Activated CD4-positive, alpha-beta T cell treated with anti-CD3 and anti-CD28 coated beads, Interleukin-2, amount 50 U/mL, for 48 hours (primary cell): ENCODE measurements around the gene CHST2.

Experiments used
- DNase-seq, 2 experiments: peaks; one replicate each; pipeline ENCODE4 v3.0.0-alpha.2; 2020

The CHST2 gene

GRCh38 chr3:143099210-143099609, 20.4 kb upstream of the CHST2 start:
- no peak for DNase-seq

- no peak for DNase-seq
These were observed 19.9 kb upstream of the CHST2 start for GRCh38 chr3:143099690-143100089.

- DNase-seq = no peak
These were observed 19.1 kb upstream of the CHST2 start for GRCh38 chr3:143100451-143100850.

GRCh38 chr3:143101792-143102381, 17.7 kb upstream of the CHST2 start:
- DNase-seq = no peak

GRCh38 chr3:143103652-143104051, 15.9 kb upstream of the CHST2 start:
- no peak for DNase-seq

GRCh38 chr3:143105170-143105569, 14.4 kb upstream of the CHST2 start:
- no peak for DNase-seq

GRCh38 chr3:143109861-143110260, 9.7 kb upstream of the CHST2 start:
- no peak for DNase-seq

- DNase-seq = no peak
These were observed 9.2 kb upstream of the CHST2 start for GRCh38 chr3:143110371-143110770.

GRCh38 chr3:143118630-143119008, 952 bp upstream of the CHST2 start:
- no peak for DNase-seq

GRCh38 chr3:143119974-143120715, 574 bp downstream of the CHST2 start:
- DNase-seq = peak; percentile 53 to 55

GRCh38 chr3:143120716-143121240, 1.2 kb downstream of the CHST2 start:
- peak; percentile 37 to 46 for DNase-seq

- DNase-seq = peak; percentile 73 to 79
These were observed 1.9 kb downstream of the CHST2 start for GRCh38 chr3:143121241-143122088.

GRCh38 chr3:143122089-143122430, 2.5 kb downstream of the CHST2 start:
- DNase-seq = no peak

GRCh38 chr3:143122608-143123352, 3.2 kb downstream of the CHST2 start:
- DNase-seq = no peak

- DNase-seq = peak in 1 of 2 experiments; percentile 7
These were observed 3.9 kb downstream of the CHST2 start for GRCh38 chr3:143123353-143123984.

GRCh38 chr3:143124601-143125520, 5.3 kb downstream of the CHST2 start:
- DNase-seq = no peak

GRCh38 chr3:143127801-143128200, 8.2 kb downstream of the CHST2 start:
- DNase-seq = no peak

- no peak for DNase-seq
These were observed 8.8 kb downstream of the CHST2 start for GRCh38 chr3:143128227-143128955.

- no peak for DNase-seq
These were observed 12.8 kb downstream of the CHST2 start for GRCh38 chr3:143132246-143132980.

- DNase-seq = no peak
These were observed 14.9 kb downstream of the CHST2 start for GRCh38 chr3:143134471-143134870.
